ENCODE measurements around the gene STK39.

The STK39 gene

GRCh38 chr2:168212167-168212566 lies 35.2 kb downstream of the STK39 start:
- peaks cover 35% of the 10 kb centered on the region for H3K36me3 Mint-ChIP-seq (ENCODE audit: low read depth)
- H3K4me3 Mint-ChIP-seq, result no peak overlapping the region
- H3K4me1 Mint-ChIP-seq, result peaks cover 17% of the 10 kb centered on the region

GRCh38 chr2:168211664-168212163 lies 35.7 kb downstream of the STK39 start:
- peaks cover 17% of the 10 kb centered on the region for H3K4me1 Mint-ChIP-seq
- no peak overlapping the region for H3K4me3 Mint-ChIP-seq
- no peak overlapping the region for H3K27ac Mint-ChIP-seq
- no peak for TF ChIP-seq CTCF (IDR thresholded peaks at IDR 0.05; ENCODE audit: unreplicated experiment in 3 of 3)
- peaks cover 39% of the 10 kb centered on the region for H3K36me3 Mint-ChIP-seq (ENCODE audit: low read depth)
- no peaks in the 10 kb centered on the region for H3K27me3 Mint-ChIP-seq (ENCODE audit: low read depth)
- no peaks in the 10 kb centered on the region for H3K9me3 Mint-ChIP-seq

More at GRCh38 chr2:168212167-168212566, 35.2 kb downstream of the STK39 start:
- Mint-ChIP-seq H3K27ac (no peak overlapping the region), H3K27me3 (ENCODE audit: low read depth) (no peaks in the 10 kb centered on the region), H3K9me3 (no peaks in the 10 kb centered on the region)
- TF ChIP-seq CTCF (IDR thresholded peaks at IDR 0.05; ENCODE audit: unreplicated experiment in 3 of 3), result no peak

GRCh38 chr2:168210895-168211570 lies 36.4 kb downstream of the STK39 start:
- Mint-ChIP-seq H3K36me3 (ENCODE audit: low read depth) (peaks cover 43% of the 10 kb centered on the region), H3K27me3 (ENCODE audit: low read depth) (no peaks in the 10 kb centered on the region), H3K9me3 (peaks cover under 1% of the 10 kb centered on the region), H3K4me3 (no peak overlapping the region), H3K4me1 (peaks cover 17% of the 10 kb centered on the region), H3K27ac (no peak overlapping the region)
- TF ChIP-seq CTCF (IDR thresholded peaks at IDR 0.05; ENCODE audit: unreplicated experiment in 3 of 3), result no peak

GRCh38 chr2:168210216-168210894 lies 37.0 kb downstream of the STK39 start:
- no peaks in the 10 kb centered on the region for H3K27me3 Mint-ChIP-seq (ENCODE audit: low read depth)
- H3K4me1 Mint-ChIP-seq, result peaks cover 12% of the 10 kb centered on the region
- no peak overlapping the region for H3K4me3 Mint-ChIP-seq
- no peak overlapping the region for H3K27ac Mint-ChIP-seq
- TF ChIP-seq CTCF (IDR thresholded peaks at IDR 0.05; ENCODE audit: unreplicated experiment in 3 of 3), result no peak
- H3K36me3 Mint-ChIP-seq (ENCODE audit: low read depth), result peaks cover 46% of the 10 kb centered on the region
- peaks cover 2% of the 10 kb centered on the region for H3K9me3 Mint-ChIP-seq

- Mint-ChIP-seq H3K27ac (no peak overlapping the region), H3K4me1 (peaks cover 10% of the 10 kb centered on the region), H3K9me3 (peaks cover 2% of the 10 kb centered on the region), H3K27me3 (ENCODE audit: low read depth) (no peaks in the 10 kb centered on the region), H3K36me3 (ENCODE audit: low read depth) (peaks cover 53% of the 10 kb centered on the region), H3K4me3 (no peak overlapping the region)
- no peak for TF ChIP-seq CTCF (IDR thresholded peaks at IDR 0.05; ENCODE audit: unreplicated experiment in 3 of 3)
Measured at GRCh38 chr2:168208652-168209051, 38.7 kb downstream of the STK39 start.

All from nephron (organoid).